Skeletal muscle cell (primary cell): Measurements from ENCODE around the gene ALDH8A1.
A peak's percentile ranks its signal among the peaks of the same experiment; 100 is the strongest.

Source experiments
- DNase-seq: peaks from one replicate; pipeline ENCODE4 v3.0.0-alpha.2; 2010; ENCODE audit warnings: low read depth
- H3K4me3 ChIP-seq: 2 replicates; pipeline ENCODE4 v1.5.1; 2011; ENCODE audit warnings: low read depth, mild to moderate bottlenecking, control low read depth, low read length, moderate library complexity

The ALDH8A1 gene

GRCh38 chr6:134949927-134950326 is at the start of gene ALDH8A1:
TSS of gene ALDH8A1 (minus strand) at chr6:134950101. CDS start at chr6:134950053, 48 bp downstream.
- H3K4me3 ChIP-seq: no peak within 1 kb of the TSS
- DNase-seq: no peak

GRCh38 chr6:134999107-134999506 is 49.2 kb upstream of the ALDH8A1 start:
- DNase-seq: no peak
- no peak overlapping the region for H3K4me3 ChIP-seq

- H3K4me3 ChIP-seq: no peak overlapping the region
Observed at GRCh38 chr6:134997133-134997995, 47.5 kb upstream of the ALDH8A1 start.

GRCh38 chr6:134995536-134995935 is 45.6 kb upstream of the ALDH8A1 start:
- DNase-seq: no peak
- no peak overlapping the region for H3K4me3 ChIP-seq

More at GRCh38 chr6:134997133-134997995, 47.5 kb upstream of the ALDH8A1 start:
- no peak for DNase-seq

GRCh38 chr6:134994431-134994830 is 44.5 kb upstream of the ALDH8A1 start:
- no peak for DNase-seq
- H3K4me3 ChIP-seq: no peak overlapping the region

- no peak for DNase-seq
- H3K4me3 ChIP-seq: no peak overlapping the region
Observed at GRCh38 chr6:134992155-134992554, 42.3 kb upstream of the ALDH8A1 start.

GRCh38 chr6:134990262-134990661 is 40.4 kb upstream of the ALDH8A1 start:
- DNase-seq: no peak
- no peak overlapping the region for H3K4me3 ChIP-seq

GRCh38 chr6:134984821-134985220 is 34.9 kb upstream of the ALDH8A1 start:
- H3K4me3 ChIP-seq: no peak overlapping the region
- peak; percentile 15 for DNase-seq

- DNase-seq: no peak
- H3K4me3 ChIP-seq: no peak overlapping the region
Observed at GRCh38 chr6:134983823-134984222, 33.9 kb upstream of the ALDH8A1 start.

- H3K4me3 ChIP-seq: no peak overlapping the region
- DNase-seq: no peak
Observed at GRCh38 chr6:134982161-134982560, 32.3 kb upstream of the ALDH8A1 start.

- no peak for DNase-seq
Observed at GRCh38 chr6:134980846-134981245, 30.9 kb upstream of the ALDH8A1 start.

GRCh38 chr6:134979142-134979541 is 29.2 kb upstream of the ALDH8A1 start:
- DNase-seq: no peak
- H3K4me3 ChIP-seq: no peak overlapping the region

More at GRCh38 chr6:134980846-134981245, 30.9 kb upstream of the ALDH8A1 start:
- H3K4me3 ChIP-seq: no peak overlapping the region

GRCh38 chr6:134974370-134974769 is 24.5 kb upstream of the ALDH8A1 start:
- DNase-seq: no peak
- no peak overlapping the region for H3K4me3 ChIP-seq

GRCh38 chr6:134967711-134968110 is 17.8 kb upstream of the ALDH8A1 start:
- DNase-seq: no peak
- H3K4me3 ChIP-seq: no peak overlapping the region

GRCh38 chr6:134964451-134965203 is 14.7 kb upstream of the ALDH8A1 start:
- DNase-seq: no peak
- no peak overlapping the region for H3K4me3 ChIP-seq

- H3K4me3 ChIP-seq: no peak overlapping the region
- no peak for DNase-seq
Observed at GRCh38 chr6:134962421-134962820, 12.5 kb upstream of the ALDH8A1 start.

- DNase-seq: no peak
- no peak overlapping the region for H3K4me3 ChIP-seq
Observed at GRCh38 chr6:134961366-134961765, 11.5 kb upstream of the ALDH8A1 start.

GRCh38 chr6:134959603-134960002 is 9.7 kb upstream of the ALDH8A1 start:
- H3K4me3 ChIP-seq: no peak overlapping the region
- no peak for DNase-seq

- H3K4me3 ChIP-seq: no peak overlapping the region
- no peak for DNase-seq
Observed at GRCh38 chr6:134956676-134957075, 6.8 kb upstream of the ALDH8A1 start.

GRCh38 chr6:134956032-134956431 is 6.1 kb upstream of the ALDH8A1 start:
- no peak for DNase-seq
- no peak overlapping the region for H3K4me3 ChIP-seq
